Right lobe of liver (tissue), 4 donors: ENCODE results near the gene GAD1.

Source experiments
- POLR2A ChIP-seq: fragments of 450-650 bp; IDR thresholded peaks from one replicate; pipeline ENCODE4 v1.6.1; 2017; ENCODE audit warnings: antibody characterized with exemption, mild to moderate bottlenecking
- TF ChIP-seq, protein P1 (sequence below), 4 donors: fragments of 200-600 bp in 3 of 4; fragments of 450-650 bp in 1 of 4; IDR thresholded peaks; one replicate each; pipeline versions ENCODE4 v1.5.1 to v1.8.0; 2016 to 2022; ENCODE audit warnings: antibody characterized with exemption in 4 of 4, mild to moderate bottlenecking in 2 of 4
- donor health status: DM: no; HTN: no; CAD: no.
- donor health status: DM: no; HTN: no; CAD: no.
- donor health status: DM: no; HTN: yes; CAD: no.

DNA sequence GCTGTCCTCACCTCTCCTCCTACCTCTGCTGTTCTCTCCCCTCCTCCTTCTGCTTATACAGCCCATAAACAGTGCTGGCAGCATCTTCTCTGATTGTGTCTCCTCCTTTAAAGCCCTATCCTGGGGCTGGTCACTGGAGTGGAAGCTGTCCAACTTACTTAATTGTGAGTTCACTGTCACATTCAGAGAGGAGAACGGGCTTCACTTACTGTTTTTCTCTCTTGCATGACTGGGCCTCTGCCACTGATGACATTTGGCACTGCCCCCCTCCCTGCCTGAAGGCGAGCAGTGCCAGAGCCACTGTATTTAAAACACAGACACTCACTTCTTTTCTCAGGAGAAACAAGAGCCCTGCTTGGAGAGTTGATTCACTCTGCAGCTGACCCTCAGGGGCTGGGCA, 12.3 kb downstream of the GAD1 start:
- TF ChIP-seq, protein P1, sequence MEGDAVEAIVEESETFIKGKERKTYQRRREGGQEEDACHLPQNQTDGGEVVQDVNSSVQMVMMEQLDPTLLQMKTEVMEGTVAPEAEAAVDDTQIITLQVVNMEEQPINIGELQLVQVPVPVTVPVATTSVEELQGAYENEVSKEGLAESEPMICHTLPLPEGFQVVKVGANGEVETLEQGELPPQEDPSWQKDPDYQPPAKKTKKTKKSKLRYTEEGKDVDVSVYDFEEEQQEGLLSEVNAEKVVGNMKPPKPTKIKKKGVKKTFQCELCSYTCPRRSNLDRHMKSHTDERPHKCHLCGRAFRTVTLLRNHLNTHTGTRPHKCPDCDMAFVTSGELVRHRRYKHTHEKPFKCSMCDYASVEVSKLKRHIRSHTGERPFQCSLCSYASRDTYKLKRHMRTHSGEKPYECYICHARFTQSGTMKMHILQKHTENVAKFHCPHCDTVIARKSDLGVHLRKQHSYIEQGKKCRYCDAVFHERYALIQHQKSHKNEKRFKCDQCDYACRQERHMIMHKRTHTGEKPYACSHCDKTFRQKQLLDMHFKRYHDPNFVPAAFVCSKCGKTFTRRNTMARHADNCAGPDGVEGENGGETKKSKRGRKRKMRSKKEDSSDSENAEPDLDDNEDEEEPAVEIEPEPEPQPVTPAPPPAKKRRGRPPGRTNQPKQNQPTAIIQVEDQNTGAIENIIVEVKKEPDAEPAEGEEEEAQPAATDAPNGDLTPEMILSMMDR (IDR thresholded peaks at IDR 0.05): no peak
- TF ChIP-seq POLR2A: no peak
